Osteocyte (in vitro differentiated cells): ENCODE measurements around the gene RMI2. TPM values are rescaled to one million over a fixed set of nuclear protein-coding genes. Genes with fewer than 3 reads are reported as not detected.
A peak's percentile ranks its signal among the peaks of the same experiment; 100 is the strongest.

Source experiments
- DNase-seq: peaks from one replicate; pipeline ENCODE4 v3.0.0; 2021; ENCODE audit warnings: mixed read lengths; ENCODE audit not compliant: unreplicated experiment; ENCODE audit errors: extremely low spot score
- H3K27ac Mint-ChIP-seq: one replicate; pipeline ENCODE4 v1.8.0; 2021; ENCODE audit warnings: mild to moderate bottlenecking, mixed read lengths; ENCODE audit not compliant: unreplicated experiment
- H3K27me3 Mint-ChIP-seq: one replicate; pipeline ENCODE4 v1.8.0; 2021; ENCODE audit warnings: mixed read lengths; ENCODE audit not compliant: unreplicated experiment
- H3K36me3 Mint-ChIP-seq: one replicate; pipeline ENCODE4 v1.8.0; 2021; ENCODE audit warnings: mixed read lengths; ENCODE audit not compliant: unreplicated experiment
- H3K4me1 Mint-ChIP-seq: one replicate; pipeline ENCODE4 v1.8.0; 2021; ENCODE audit warnings: mixed read lengths; ENCODE audit not compliant: unreplicated experiment
- H3K4me3 Mint-ChIP-seq: one replicate; pipeline ENCODE4 v1.8.0; 2021; ENCODE audit warnings: mild to moderate bottlenecking, moderate library complexity, mixed read lengths; ENCODE audit not compliant: unreplicated experiment
- H3K9me3 Mint-ChIP-seq: one replicate; pipeline ENCODE4 v1.8.0; 2021; ENCODE audit warnings: mixed read lengths; ENCODE audit not compliant: unreplicated experiment
- CTCF ChIP-seq: fragments of 200-600 bp; sonication (generic); IDR thresholded peaks from 2 replicates; pipeline ENCODE4 v1.5.0; 2021; ENCODE audit warnings: antibody characterized with exemption, mild to moderate bottlenecking, moderate library complexity
- long read RNA-seq: library from polyadenylated mRNA; unstranded; transcript quantifications from one replicate; pipeline ENCODE4 v2.0.0, GENCODE V29; 2021
- total RNA-seq: library from RNA; stranded (reverse); gene quantifications from 2 replicates; pipeline ENCODE4 v1.2.1, GENCODE V29; 2021

RMI2 gene
- 4.1 and 5.1 TPM in 2 replicates for total RNA-seq
- long read RNA-seq, partial matches to known transcripts, result 0 of 1 reads
- long read RNA-seq, other reads (novel, unspliced or antisense), result 0 of 1 reads

GRCh38 chr16:11345040-11345862, at the start of gene RMI2:
RMI2 (plus strand) TSS chr16:11345459; CDS start chr16:11345472, 13 bp downstream.
- Mint-ChIP-seq H3K27ac (no peak within 1 kb of the TSS), H3K27me3 (no peaks in the 10 kb centered on the region), H3K9me3 (no peaks in the 10 kb centered on the region), H3K4me1 (peaks cover 29% of the 10 kb centered on the region), H3K36me3 (no peaks in the 10 kb centered on the region), H3K4me3 (peak within 1 kb of the TSS; percentile 75)
- TF ChIP-seq CTCF, result no peak
- peak; percentile 98 for DNase-seq

GRCh38 chr16:11295672-11296071, 49.6 kb upstream of the RMI2 start:
- H3K27ac Mint-ChIP-seq, result no peak overlapping the region
- peaks cover 6% of the 10 kb centered on the region for H3K27me3 Mint-ChIP-seq
- no peaks in the 10 kb centered on the region for H3K36me3 Mint-ChIP-seq
- no peak overlapping the region for H3K4me3 Mint-ChIP-seq
- peaks cover 24% of the 10 kb centered on the region for H3K4me1 Mint-ChIP-seq
- no peaks in the 10 kb centered on the region for H3K9me3 Mint-ChIP-seq
- TF ChIP-seq CTCF, result no peak
- DNase-seq, result no peak

GRCh38 chr16:11296351-11296705, 48.9 kb upstream of the RMI2 start:
- Mint-ChIP-seq H3K27ac (no peak overlapping the region), H3K9me3 (no peaks in the 10 kb centered on the region), H3K27me3 (peaks cover 6% of the 10 kb centered on the region), H3K4me1 (peaks cover 22% of the 10 kb centered on the region), H3K4me3 (no peak overlapping the region), H3K36me3 (no peaks in the 10 kb centered on the region)
- no peak for TF ChIP-seq CTCF
- DNase-seq, result no peak

- Mint-ChIP-seq H3K27ac (peak overlapping the region; percentile 34), H3K27me3 (peaks cover 4% of the 10 kb centered on the region), H3K4me1 (peaks cover 20% of the 10 kb centered on the region), H3K36me3 (no peaks in the 10 kb centered on the region), H3K9me3 (no peaks in the 10 kb centered on the region), H3K4me3 (no peak overlapping the region)
- no peak for TF ChIP-seq CTCF
- no peak for DNase-seq
Observed at GRCh38 chr16:11296706-11297491, 48.4 kb upstream of the RMI2 start.
